Measurements from ENCODE around the gene TPCN2.

The TPCN2 gene

GRCh38 chr11:69055598-69056516 is 7.1 kb downstream of the TPCN2 start:
- H3K9me3 Mint-ChIP-seq (ENCODE audit: low read depth): no peaks in the 10 kb centered on the region
- peaks cover 19% of the 10 kb centered on the region for H3K4me1 Mint-ChIP-seq (ENCODE audit: low read depth)
- H3K36me3 Mint-ChIP-seq: no peaks in the 10 kb centered on the region
- H3K27ac Mint-ChIP-seq: no peak overlapping the region
- no peak overlapping the region for H3K4me3 Mint-ChIP-seq
- H3K27me3 Mint-ChIP-seq: no peaks in the 10 kb centered on the region

- Mint-ChIP-seq H3K4me1 (ENCODE audit: low read depth) (peaks cover 7% of the 10 kb centered on the region), H3K36me3 (no peaks in the 10 kb centered on the region), H3K9me3 (ENCODE audit: low read depth) (no peaks in the 10 kb centered on the region), H3K27me3 (no peaks in the 10 kb centered on the region), H3K27ac (no peak overlapping the region), H3K4me3 (no peak overlapping the region)
Measured at GRCh38 chr11:69057236-69057635, 8.5 kb downstream of the TPCN2 start.

GRCh38 chr11:69057801-69058200 is 9.1 kb downstream of the TPCN2 start:
- no peak overlapping the region for H3K4me3 Mint-ChIP-seq
- H3K36me3 Mint-ChIP-seq: no peaks in the 10 kb centered on the region
- no peaks in the 10 kb centered on the region for H3K27me3 Mint-ChIP-seq
- H3K9me3 Mint-ChIP-seq (ENCODE audit: low read depth): no peaks in the 10 kb centered on the region
- H3K27ac Mint-ChIP-seq: no peak overlapping the region
- peaks cover 5% of the 10 kb centered on the region for H3K4me1 Mint-ChIP-seq (ENCODE audit: low read depth)

- Mint-ChIP-seq H3K9me3 (ENCODE audit: low read depth) (no peaks in the 10 kb centered on the region), H3K4me3 (no peak overlapping the region), H3K27ac (no peak overlapping the region), H3K27me3 (no peaks in the 10 kb centered on the region), H3K36me3 (no peaks in the 10 kb centered on the region), H3K4me1 (ENCODE audit: low read depth) (peaks cover 5% of the 10 kb centered on the region)
Measured at GRCh38 chr11:69058511-69059270, 10.0 kb downstream of the TPCN2 start.

GRCh38 chr11:69059429-69059828 is 10.7 kb downstream of the TPCN2 start:
- Mint-ChIP-seq H3K4me3 (no peak overlapping the region), H3K27me3 (no peaks in the 10 kb centered on the region), H3K4me1 (ENCODE audit: low read depth) (peaks cover 5% of the 10 kb centered on the region), H3K27ac (no peak overlapping the region), H3K9me3 (ENCODE audit: low read depth) (no peaks in the 10 kb centered on the region), H3K36me3 (no peaks in the 10 kb centered on the region)

- Mint-ChIP-seq H3K4me3 (no peak overlapping the region), H3K4me1 (ENCODE audit: low read depth) (peaks cover 5% of the 10 kb centered on the region), H3K9me3 (ENCODE audit: low read depth) (no peaks in the 10 kb centered on the region), H3K27ac (no peak overlapping the region), H3K36me3 (no peaks in the 10 kb centered on the region), H3K27me3 (no peaks in the 10 kb centered on the region)
Measured at GRCh38 chr11:69059985-69060384, 11.3 kb downstream of the TPCN2 start.

- Mint-ChIP-seq H3K4me3 (no peak overlapping the region), H3K4me1 (ENCODE audit: low read depth) (peaks cover 2% of the 10 kb centered on the region)
Measured at GRCh38 chr11:69060806-69061712, 12.3 kb downstream of the TPCN2 start.

GRCh38 chr11:69061713-69062053 is 13.0 kb downstream of the TPCN2 start:
- Mint-ChIP-seq H3K36me3 (no peaks in the 10 kb centered on the region), H3K4me3 (no peak overlapping the region)

More at GRCh38 chr11:69060806-69061712, 12.3 kb downstream of the TPCN2 start:
- Mint-ChIP-seq H3K27me3 (no peaks in the 10 kb centered on the region), H3K9me3 (ENCODE audit: low read depth) (no peaks in the 10 kb centered on the region), H3K27ac (no peak overlapping the region), H3K36me3 (no peaks in the 10 kb centered on the region)

GRCh38 chr11:69062169-69062855 is 13.6 kb downstream of the TPCN2 start:
- no peak overlapping the region for H3K4me3 Mint-ChIP-seq
- H3K9me3 Mint-ChIP-seq (ENCODE audit: low read depth): no peaks in the 10 kb centered on the region
- H3K36me3 Mint-ChIP-seq: no peaks in the 10 kb centered on the region
- no peaks in the 10 kb centered on the region for H3K27me3 Mint-ChIP-seq
- no peak overlapping the region for H3K27ac Mint-ChIP-seq
- H3K4me1 Mint-ChIP-seq (ENCODE audit: low read depth): no peaks in the 10 kb centered on the region

More at GRCh38 chr11:69061713-69062053, 13.0 kb downstream of the TPCN2 start:
- H3K27me3 Mint-ChIP-seq: no peaks in the 10 kb centered on the region
- no peaks in the 10 kb centered on the region for H3K4me1 Mint-ChIP-seq (ENCODE audit: low read depth)
- H3K27ac Mint-ChIP-seq: no peak overlapping the region
- H3K9me3 Mint-ChIP-seq (ENCODE audit: low read depth): no peaks in the 10 kb centered on the region

- no peaks in the 10 kb centered on the region for H3K36me3 Mint-ChIP-seq
- no peak overlapping the region for H3K4me3 Mint-ChIP-seq
- H3K27me3 Mint-ChIP-seq: no peaks in the 10 kb centered on the region
- H3K27ac Mint-ChIP-seq: no peak overlapping the region
- H3K9me3 Mint-ChIP-seq (ENCODE audit: low read depth): no peaks in the 10 kb centered on the region
- no peaks in the 10 kb centered on the region for H3K4me1 Mint-ChIP-seq (ENCODE audit: low read depth)
Measured at GRCh38 chr11:69062873-69063651, 14.3 kb downstream of the TPCN2 start.

- Mint-ChIP-seq H3K4me1 (ENCODE audit: low read depth) (no peaks in the 10 kb centered on the region), H3K4me3 (no peak overlapping the region), H3K9me3 (ENCODE audit: low read depth) (no peaks in the 10 kb centered on the region), H3K27ac (no peak overlapping the region), H3K27me3 (no peaks in the 10 kb centered on the region), H3K36me3 (no peaks in the 10 kb centered on the region)
Measured at GRCh38 chr11:69063652-69064260, 15.0 kb downstream of the TPCN2 start.

- Mint-ChIP-seq H3K4me1 (ENCODE audit: low read depth) (no peaks in the 10 kb centered on the region), H3K9me3 (ENCODE audit: low read depth) (no peaks in the 10 kb centered on the region), H3K36me3 (no peaks in the 10 kb centered on the region), H3K4me3 (no peak overlapping the region), H3K27ac (no peak overlapping the region), H3K27me3 (no peaks in the 10 kb centered on the region)
Measured at GRCh38 chr11:69064394-69064957, 15.7 kb downstream of the TPCN2 start.

GRCh38 chr11:69065147-69065710 is 16.5 kb downstream of the TPCN2 start:
- Mint-ChIP-seq H3K4me1 (ENCODE audit: low read depth) (no peaks in the 10 kb centered on the region), H3K27ac (no peak overlapping the region), H3K27me3 (no peaks in the 10 kb centered on the region), H3K9me3 (ENCODE audit: low read depth) (no peaks in the 10 kb centered on the region), H3K4me3 (no peak overlapping the region), H3K36me3 (no peaks in the 10 kb centered on the region)

Data from activated naive CD8-positive, alpha-beta T cell (primary cell).